Cardiac muscle cell (in vitro differentiated cells and primary cell): ENCODE results near the gene HLA-G. TPM values are rescaled to one million over a fixed set of nuclear protein-coding genes. Genes with fewer than 3 reads are reported as not detected.
"Not testable (repeated sequence)": the region's sequence is repeated elsewhere in the genome, so short reads cannot be mapped to it uniquely, and the experiment has no call there.

Experiments used
- DNase-seq, 2 donors: peaks; one replicate each; pipeline versions ENCODE4 v3.0.0 to v3.0.0-alpha.2; 2010 to 2017; ENCODE audit warnings: low read depth in 1 of 2, low spot score in 1 of 2
- H3K27ac ChIP-seq: fragments of 200-600 bp; sonication (generic); 2 replicates; pipeline ENCODE4 v1.5.1; 2016
- H3K27me3 ChIP-seq: fragments of 200-600 bp; sonication (generic); 2 replicates; pipeline ENCODE4 v1.6.0; 2016; ENCODE audit warnings: control low read depth
- H3K36me3 ChIP-seq: fragments of 200-600 bp; sonication (generic); 2 replicates; pipeline ENCODE4 v1.5.1; 2016; ENCODE audit warnings: control low read depth
- H3K4me1 ChIP-seq: fragments of 200-600 bp; sonication (generic); 2 replicates; pipeline ENCODE4 v1.8.1; 2017; ENCODE audit warnings: low read depth, mild to moderate bottlenecking, mixed run types
- H3K4me3 ChIP-seq: fragments of 200-600 bp; sonication (generic); 2 replicates; pipeline ENCODE4 v1.5.1; 2016; ENCODE audit warnings: mild to moderate bottlenecking
- H3K9me3 ChIP-seq: fragments of 200-600 bp; sonication (generic); 2 replicates; pipeline ENCODE4 v1.5.1; 2017; ENCODE audit warnings: low read depth, mild to moderate bottlenecking, control low read depth
- polyA plus RNA-seq: library from polyadenylated mRNA; unstranded; fragments of >200 nt; fragmentation: Nextera tagmentation; extraction: Ambion mirVana; gene quantifications from 2 replicates; pipeline ENCODE4 v1.2.1, GENCODE V29; 2016
- total RNA-seq: library from RNA; depleted of rRNA; stranded (reverse); fragments of >200 nt; gene quantifications from 2 replicates; pipeline ENCODE4 v1.2.3, GENCODE V29; 2016
- TF ChIP-seq, protein P1 (sequence below): IDR thresholded peaks from 2 replicates; pipeline ENCODE4 v1.5.1; 2012; ENCODE audit warnings: low read depth, mild to moderate bottlenecking, low read length

HLA-G gene
- total and polyA plus RNA-seq, 2 experiments from 2014 or later, result 0.12 TPM; not detected in 1

DNA sequence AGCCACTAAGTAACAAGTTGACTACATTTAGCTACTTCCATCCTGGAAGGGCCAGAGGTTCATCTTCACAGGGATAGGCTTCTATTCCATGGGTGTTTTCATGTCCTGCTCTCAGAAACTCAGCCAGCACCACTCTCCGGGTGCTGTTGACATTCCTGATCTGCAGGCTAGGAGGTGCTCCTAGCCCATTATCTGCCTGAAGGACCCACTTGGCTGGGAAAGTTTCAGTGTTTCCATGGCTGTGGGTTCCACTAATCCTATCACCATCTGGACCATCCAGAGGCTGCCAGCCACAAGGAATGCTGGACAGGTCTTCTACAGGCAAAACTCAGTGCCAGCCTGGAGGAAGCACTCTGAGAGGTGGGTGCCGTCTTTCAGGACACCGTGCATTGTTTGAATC, 45.2 kb downstream of the HLA-G start:
- Histone ChIP-seq H3K4me1 (no peaks in the 10 kb centered on the region), H3K4me3 (no peak overlapping the region), H3K9me3 (no peaks in the 10 kb centered on the region), H3K36me3 (no peaks in the 10 kb centered on the region), H3K27me3 (no peaks in the 10 kb centered on the region), H3K27ac (no peak overlapping the region)
- TF ChIP-seq, protein P1, sequence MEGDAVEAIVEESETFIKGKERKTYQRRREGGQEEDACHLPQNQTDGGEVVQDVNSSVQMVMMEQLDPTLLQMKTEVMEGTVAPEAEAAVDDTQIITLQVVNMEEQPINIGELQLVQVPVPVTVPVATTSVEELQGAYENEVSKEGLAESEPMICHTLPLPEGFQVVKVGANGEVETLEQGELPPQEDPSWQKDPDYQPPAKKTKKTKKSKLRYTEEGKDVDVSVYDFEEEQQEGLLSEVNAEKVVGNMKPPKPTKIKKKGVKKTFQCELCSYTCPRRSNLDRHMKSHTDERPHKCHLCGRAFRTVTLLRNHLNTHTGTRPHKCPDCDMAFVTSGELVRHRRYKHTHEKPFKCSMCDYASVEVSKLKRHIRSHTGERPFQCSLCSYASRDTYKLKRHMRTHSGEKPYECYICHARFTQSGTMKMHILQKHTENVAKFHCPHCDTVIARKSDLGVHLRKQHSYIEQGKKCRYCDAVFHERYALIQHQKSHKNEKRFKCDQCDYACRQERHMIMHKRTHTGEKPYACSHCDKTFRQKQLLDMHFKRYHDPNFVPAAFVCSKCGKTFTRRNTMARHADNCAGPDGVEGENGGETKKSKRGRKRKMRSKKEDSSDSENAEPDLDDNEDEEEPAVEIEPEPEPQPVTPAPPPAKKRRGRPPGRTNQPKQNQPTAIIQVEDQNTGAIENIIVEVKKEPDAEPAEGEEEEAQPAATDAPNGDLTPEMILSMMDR, result no peak
- DNase-seq, result no peak

DNA sequence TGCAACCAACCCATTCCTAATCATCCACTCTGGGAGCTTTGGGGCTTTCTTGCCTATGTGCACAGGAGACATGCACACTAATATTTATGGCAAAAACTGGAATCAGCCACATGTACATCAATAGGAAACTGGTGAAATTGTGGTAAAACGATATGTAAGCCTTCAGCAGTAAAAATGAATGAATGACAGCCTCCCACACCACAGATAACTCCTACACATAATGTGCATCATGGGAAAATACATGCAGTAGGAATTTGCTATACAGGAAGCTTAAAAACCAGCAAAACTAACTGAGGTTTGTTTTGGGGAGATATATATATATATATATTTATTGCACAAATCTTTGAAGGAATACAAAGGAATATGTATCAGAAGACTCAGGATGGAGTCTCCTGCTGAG, 47.6 kb downstream of the HLA-G start:
- Histone ChIP-seq H3K27me3 (no peaks in the 10 kb centered on the region), H3K9me3 (no peaks in the 10 kb centered on the region), H3K4me1 (no peaks in the 10 kb centered on the region), H3K27ac (no peak overlapping the region), H3K36me3 (no peaks in the 10 kb centered on the region), H3K4me3 (no peak overlapping the region)
- no peak for DNase-seq
- TF ChIP-seq, protein P1, result no peak

DNA sequence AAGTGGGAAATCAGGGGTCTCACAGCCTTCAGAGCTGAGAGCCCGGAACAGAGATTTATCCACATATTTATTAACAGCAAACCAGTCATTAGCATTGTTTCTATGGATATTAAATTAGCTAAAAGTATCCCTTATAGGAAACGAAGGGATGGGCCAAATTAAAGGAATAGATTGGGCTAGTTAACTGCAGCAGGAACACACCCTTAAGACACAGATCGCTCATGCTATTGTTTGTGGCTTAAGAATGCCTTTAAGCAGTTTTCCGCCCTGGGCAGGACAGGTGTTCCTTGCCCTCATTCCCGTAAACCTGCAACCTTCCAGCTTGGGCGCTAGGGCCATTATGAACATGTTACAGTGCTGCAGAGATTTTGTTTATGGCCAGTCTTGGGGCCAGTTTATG, 48.1 kb downstream of the HLA-G start:
- H3K9me3 ChIP-seq, DNase-seq, H3K27me3 ChIP-seq, H3K36me3 ChIP-seq, H3K27ac ChIP-seq, H3K4me1 ChIP-seq, H3K4me3 ChIP-seq: not testable (repeated sequence)

Other genes starting within 250 kb of the HLA-G start
- gene OR2H2, start 242.7 kb upstream of the HLA-G start, total RNA-seq, result not detected in 2 replicates
- gene OR2H2, start 242.7 kb upstream of the HLA-G start, polyA plus RNA-seq, result 0.73 and 0.80 TPM in 2 replicates
- gene GABBR1, start 194.6 kb upstream of the HLA-G start, total RNA-seq, result 50.2 and 101 TPM in 2 replicates
- gene GABBR1, start 194.6 kb upstream of the HLA-G start, polyA plus RNA-seq, result 67.0 and 113 TPM in 2 replicates
- 1.3 and 1.8 TPM in 2 replicates for gene MOG, start 170.7 kb upstream of the HLA-G start, total RNA-seq
- gene MOG, start 170.7 kb upstream of the HLA-G start, polyA plus RNA-seq, result 2.4 and 2.9 TPM in 2 replicates
- 4.1 and 4.9 TPM in 2 replicates for gene ZFP57, start 146.7 kb upstream of the HLA-G start, total RNA-seq
- 3.5 and 6.7 TPM in 2 replicates for gene ZFP57, start 146.7 kb upstream of the HLA-G start, polyA plus RNA-seq
- 0.78 and 1.5 TPM in 2 replicates for gene HLA-F, start 104.4 kb upstream of the HLA-G start, total RNA-seq
- 0.29 and 0.84 TPM in 2 replicates for gene HLA-F, start 104.4 kb upstream of the HLA-G start, polyA plus RNA-seq
- gene HLA-A, start 114.7 kb downstream of the HLA-G start, total RNA-seq, result 164 and 177 TPM in 2 replicates
- 119 TPM in 2 replicates for gene HLA-A, start 114.7 kb downstream of the HLA-G start, polyA plus RNA-seq
- gene POLR1H, start 233.4 kb downstream of the HLA-G start, total RNA-seq, result 22.0 and 22.4 TPM in 2 replicates
- 26.8 and 55.1 TPM in 2 replicates for gene POLR1H, start 233.4 kb downstream of the HLA-G start, polyA plus RNA-seq
- 30.0 and 38.3 TPM in 2 replicates for gene PPP1R11, start 239.4 kb downstream of the HLA-G start, total RNA-seq
- 47.7 and 63.7 TPM in 2 replicates for gene PPP1R11, start 239.4 kb downstream of the HLA-G start, polyA plus RNA-seq
- not detected in 2 replicates for gene RNF39, start 247.9 kb downstream of the HLA-G start, total RNA-seq
- 0.46 and 0.90 TPM in 2 replicates for gene RNF39, start 247.9 kb downstream of the HLA-G start, polyA plus RNA-seq